NCI-H226 (cell line): Measurements from ENCODE around the gene SLC1A1.

Experiments used
- DNase-seq: peaks from one replicate; pipeline ENCODE4 v3.0.0-alpha.2; 2015

SLC1A1 gene

DNA sequence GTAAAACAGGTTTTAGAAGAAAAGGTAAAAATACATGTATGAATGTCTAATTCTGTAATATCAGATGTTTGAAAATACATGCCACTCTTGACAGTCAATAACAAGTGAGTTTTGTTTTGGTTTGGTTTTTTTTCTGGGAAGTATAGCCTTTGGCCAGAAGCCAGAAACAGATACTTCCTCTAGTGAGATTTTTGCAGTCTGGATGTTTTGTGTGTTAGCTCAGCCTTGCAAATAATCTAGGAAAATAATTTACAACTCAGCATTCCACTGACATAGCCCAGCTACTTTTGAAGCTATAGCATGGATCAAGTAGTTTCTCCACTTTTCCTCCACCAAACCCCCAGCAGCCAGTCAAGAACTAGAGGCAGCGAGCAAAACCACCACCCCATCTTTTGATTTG is 56.7 kb downstream of the SLC1A1 start:
- DNase-seq = peak; percentile 47

DNA sequence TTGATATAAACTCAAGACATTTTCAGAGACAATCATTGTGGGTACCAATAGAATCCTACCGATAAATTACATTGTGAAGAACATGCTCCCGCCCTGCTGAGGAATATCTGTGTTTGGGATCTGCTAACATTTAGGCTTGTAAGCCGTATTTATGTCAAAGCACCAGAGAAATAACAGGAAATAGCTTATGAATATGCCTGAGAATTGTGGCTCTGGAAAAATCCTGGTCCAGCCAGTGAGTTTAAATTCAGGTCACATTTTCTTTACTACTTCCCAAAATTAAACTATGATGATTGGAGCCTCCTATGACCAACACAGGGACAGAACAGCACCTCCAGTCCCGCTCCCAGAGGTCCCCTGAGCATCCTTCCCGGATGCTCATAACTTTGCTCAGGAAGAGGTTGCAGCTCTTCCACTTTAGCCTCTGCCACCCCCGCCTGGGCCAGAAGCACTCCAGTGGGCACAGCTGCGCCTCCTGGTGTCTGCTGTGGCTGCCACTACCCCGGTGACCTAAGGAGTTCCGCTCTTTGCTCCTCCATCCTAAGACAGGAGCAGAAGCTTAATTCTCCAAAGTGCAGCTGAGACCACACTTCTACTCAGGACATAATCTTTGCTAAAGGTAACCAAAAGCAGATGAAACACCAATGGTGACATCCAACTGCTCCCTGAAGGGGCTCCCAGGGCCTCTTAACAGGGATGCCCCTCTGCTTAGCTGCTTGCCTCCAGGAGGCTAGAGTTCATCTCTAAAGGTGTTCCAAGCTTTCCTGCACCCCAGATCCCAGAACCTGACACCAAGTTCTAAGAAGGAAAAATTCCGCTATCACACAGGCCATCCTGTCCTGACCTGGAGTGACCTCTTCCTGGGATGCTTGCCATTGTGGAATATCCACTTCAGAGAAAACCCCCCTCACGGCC is 58.8 kb downstream of the SLC1A1 start:
- no peak for DNase-seq

DNA sequence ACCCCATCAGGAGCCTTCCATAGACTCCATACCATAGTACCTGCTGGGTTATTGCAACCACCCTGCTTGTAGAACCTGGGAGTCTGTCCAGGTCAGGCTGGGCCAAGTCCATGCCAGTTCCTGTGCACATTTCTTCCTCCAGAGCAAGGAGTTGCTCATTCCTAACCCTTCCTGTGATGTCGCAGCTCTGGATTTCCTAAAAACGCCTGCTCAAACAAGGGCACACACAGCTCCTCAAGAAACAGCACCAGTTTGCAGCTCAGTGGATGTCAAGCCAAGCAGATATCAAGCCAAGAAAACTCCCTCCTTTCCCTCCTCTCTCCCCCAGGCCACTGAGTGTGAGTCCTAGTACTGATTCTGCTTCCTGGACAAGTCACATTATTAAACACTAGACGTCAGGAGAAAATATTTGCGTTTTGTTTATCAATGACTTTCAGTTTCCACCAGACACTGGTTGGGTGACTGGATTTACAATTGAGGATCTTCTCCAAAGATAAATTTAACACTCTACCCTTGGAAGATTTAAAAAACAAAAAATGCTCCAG is 59.6 kb downstream of the SLC1A1 start:
- DNase-seq = peak; percentile 75

DNA sequence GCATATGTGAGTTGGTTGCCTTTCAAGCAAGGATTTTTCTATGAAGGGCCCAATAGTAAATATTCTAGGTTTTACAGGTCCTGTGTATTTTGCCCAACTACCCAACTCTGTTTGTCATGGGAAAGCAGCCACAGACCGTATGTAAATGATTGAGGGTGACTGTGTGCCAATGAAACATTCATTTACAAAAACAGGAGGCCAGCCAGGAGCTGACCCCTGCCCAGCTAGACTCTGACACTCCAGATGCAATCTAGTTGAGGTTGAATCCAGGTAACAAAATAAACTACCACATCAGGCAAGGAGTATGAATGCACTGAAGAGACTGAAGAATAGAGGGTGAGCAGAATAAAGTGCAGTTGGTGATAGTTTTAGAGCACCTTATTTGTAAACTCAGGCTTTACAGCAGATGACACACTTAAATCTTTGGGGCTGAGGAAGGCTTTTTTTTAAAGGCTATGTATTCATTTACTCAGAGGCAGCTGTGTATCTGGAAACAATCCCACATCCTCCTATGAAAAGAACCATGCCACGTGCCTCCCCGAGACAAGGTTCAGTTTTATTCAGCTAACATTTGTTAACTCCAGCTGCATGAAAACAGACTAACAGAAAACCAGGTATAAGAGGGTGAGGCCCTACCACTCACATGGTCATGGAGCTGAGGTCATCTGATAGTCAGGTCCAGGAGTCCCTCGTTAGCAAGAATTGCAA is 60.7 kb downstream of the SLC1A1 start:
- DNase-seq = no peak

DNA sequence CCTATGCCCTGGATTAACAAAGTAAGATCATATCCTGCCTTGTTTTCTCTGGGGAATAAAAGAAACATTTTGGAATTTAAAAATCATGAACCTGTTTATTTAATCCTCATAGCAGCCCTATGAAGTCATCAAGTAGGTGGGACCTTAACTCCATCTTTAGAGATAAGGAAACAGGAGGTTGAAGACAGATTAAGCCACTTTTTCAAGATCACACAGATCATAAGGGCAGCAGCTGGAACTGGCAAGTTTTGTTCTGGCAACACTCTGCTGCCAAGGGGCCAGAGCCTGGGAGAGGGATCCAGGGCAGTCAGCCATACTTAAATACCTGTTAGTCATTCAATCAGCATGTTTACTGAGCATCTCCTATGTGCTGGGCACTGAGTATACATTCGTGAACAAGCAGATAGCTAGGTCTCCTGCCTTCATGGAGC is 63.7 kb downstream of the SLC1A1 start:
- peak; percentile 84 for DNase-seq

DNA sequence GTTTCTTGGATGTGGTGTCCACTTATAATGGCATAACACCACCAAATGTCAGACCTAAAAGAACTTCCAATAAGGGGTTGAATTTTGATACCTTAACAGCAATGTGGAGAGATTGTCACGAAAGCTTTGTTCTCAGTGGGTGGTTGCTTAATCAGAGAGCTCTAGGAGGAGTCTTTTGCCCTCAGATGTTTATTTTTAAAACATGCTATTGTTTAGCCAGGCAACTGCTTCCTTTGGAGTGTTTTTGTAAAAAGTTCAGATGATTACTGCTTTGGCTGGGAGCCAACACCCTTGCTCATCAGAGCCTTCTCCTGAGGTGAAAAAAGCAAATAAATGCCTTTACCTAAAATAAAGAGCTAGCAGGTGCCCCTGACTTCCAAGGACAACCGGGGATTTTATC is 65.0 kb downstream of the SLC1A1 start:
- peak; percentile 7 for DNase-seq

DNA sequence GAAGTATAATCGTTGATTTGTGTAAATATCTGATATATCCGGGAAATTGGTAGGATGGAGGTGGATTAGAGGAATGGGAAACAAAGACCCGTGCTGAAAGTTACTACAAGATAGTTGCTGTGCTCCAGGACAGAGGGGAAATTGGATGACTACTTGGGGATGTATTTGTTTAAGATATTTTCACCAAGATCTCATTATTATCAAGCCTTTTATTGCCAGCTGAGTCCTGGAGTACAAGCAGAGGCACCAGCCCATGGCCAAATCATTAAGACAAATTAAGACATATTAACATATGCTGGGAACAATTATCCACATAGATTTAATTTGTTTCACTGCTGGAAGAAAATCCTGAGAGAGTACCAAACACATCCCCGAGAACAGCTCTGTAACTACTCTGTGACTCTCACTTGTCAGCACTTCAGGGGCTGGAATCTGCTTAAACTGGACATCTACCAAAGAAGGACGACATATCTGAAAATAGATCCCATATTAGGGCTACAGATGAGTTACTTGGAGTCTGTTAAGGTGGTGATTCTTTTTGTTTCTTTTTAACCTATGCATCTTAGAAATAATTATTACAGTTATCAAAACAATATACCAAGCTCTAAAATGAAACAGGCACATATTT is 68.2 kb downstream of the SLC1A1 start:
- no peak for DNase-seq

DNA sequence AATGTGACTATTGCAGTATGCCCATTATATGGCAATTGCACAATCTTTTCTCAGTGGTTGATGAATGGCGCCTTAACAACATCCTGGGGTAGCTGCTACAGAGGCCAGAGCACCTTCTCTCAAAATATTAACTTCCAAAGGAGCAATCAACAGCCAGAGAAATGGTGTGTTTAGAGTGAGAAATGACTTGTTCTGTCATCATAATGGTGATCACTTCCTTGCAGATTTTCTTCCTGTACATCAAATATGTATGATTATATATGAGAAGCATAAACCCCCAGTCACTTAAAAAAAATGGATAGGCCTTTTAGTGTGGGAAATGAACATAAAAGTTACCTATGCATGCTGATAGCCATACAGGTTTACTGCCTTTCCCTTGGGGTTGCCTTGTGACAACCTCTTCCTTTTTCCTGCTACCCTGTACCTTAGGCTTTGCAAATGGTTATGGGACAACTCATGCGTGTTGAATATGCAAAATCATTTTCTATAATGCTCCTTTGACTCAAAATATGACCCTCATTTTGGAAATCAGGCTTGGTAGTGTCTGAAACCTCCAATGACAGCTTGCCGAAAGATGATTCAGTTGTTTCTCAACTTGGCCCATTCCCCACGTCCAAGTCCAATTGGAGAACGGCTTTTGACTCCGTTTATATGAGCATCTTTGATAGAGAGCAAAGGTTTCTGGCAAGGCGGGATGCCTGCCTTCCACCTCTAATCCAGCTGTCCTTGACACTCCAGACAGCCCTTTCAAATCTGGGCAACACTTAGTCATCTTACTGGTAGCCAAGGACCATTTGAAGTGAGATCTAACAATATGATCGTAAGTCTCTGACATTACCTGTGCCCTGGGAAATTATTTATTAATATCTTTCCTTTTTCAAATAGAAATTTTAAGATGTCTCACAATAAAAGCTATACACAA is 69.3 kb downstream of the SLC1A1 start:
- DNase-seq = no peak

DNA sequence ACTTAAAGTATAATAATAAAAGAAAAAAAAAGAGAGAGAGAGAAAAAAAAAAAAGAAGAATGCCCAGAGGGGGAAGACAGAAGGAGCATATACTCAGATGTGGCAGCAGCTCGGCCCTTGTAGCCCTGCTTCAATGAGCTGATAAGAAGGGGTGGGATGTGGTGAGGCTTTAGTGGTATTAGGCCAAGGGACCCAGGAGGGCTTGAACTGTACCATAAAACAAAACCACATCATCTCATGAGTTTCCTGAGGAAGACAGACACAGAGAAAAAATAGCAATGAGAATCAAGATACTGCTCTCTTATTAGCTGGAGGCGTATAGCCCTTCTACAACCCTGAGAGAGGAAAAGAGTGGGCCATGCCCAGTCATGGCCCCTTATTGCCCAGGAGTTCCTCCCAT is 72.8 kb downstream of the SLC1A1 start:
- DNase-seq = no peak

DNA sequence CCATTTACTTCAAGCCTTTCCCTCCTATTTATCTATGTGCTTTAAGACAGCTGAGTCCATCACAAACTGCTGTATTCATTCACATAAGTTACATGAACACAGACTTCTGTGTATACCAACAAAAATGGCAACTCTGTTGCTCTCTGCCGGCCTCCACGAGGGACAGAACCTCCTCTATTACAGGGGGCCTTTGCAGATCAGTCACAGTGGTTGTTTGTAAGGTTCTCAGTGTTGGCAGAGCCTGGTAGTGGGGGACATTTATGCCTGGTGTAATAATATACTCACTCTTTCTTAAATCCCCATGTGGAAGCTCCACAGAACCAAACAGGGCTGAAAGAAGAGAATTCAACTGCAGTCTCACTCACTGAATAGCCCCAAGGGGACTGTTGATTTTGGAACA is 76.5 kb downstream of the SLC1A1 start:
- no peak for DNase-seq

DNA sequence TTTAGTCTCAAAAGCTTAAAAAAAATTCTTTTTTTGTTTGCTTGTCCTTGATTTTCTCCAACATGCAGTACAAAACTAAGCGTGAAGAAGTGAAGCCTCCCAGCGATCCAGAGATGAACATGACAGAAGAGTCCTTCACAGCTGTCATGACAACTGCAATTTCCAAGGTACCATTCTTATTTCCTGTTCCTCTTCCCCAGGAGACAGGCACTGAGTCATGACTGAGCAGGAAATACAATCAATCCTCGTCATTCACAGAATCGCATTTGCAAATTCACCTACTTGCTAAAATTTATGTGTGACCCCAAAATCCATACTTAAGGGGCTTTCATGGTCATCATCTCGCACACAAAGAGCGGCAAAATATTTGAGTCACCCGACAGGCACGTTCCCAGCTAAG is 77.3 kb downstream of the SLC1A1 start:
- no peak for DNase-seq

DNA sequence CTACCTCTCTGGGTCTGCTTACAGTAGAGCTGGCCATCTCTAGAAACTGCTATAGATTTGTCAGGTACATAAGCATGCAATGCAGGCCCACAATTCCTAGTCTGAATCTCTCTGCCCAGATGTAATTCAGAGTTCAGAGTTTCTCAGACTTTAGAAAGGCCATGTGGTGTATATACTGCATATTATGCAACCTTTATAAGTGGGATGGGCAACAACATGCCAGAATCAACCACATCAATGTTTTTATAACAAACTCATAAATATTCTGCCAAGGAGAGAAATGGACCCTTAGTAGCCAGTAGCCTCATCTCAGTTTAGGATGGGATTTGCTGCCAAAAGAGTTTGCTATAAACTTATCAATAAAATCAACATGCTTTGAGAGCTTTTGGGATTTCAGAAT is 78.8 kb downstream of the SLC1A1 start:
- no peak for DNase-seq

DNA sequence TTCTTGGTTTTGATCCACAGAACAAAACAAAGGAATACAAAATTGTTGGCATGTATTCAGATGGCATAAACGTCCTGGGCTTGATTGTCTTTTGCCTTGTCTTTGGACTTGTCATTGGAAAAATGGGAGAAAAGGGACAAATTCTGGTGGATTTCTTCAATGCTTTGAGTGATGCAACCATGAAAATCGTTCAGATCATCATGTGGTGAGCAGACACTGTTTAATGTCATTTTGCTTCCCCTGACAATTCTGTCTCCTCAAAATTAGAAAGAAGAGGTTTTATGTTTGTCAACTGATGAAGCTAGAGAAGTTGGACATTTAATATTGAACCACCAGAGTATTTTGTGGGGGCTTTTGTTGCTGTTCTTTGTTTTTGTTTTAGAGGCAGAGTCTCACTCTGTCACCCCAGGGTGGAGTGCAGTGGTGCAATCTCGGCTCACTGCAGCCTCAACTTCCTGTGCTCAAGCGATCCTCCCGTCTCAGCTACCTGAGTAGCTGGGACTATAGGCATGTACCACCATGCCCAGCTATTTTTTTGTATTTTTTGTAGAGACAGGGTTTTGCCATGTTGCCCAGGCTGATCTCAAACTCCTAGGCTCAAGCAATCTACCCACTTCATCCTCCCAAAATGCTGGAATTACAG is 82.0 kb downstream of the SLC1A1 start:
- DNase-seq = no peak

DNA sequence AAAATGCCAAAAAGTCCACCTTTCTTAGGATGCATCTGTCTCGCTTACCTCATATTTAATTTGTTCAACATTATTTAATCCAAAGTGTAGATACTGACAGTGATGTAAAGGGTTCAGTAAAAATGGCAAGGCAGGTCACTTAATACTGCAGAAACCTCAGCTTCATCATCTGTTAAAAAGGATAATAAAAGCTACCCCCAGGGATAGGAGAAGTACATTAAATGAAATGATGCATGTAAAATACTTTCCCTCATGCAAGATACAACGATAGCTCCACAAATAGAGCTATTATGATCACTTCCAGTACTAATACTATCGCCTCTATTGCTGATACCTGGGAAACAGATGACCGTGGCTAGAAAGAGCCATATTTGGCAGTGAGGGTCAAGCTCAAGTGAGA is 82.9 kb downstream of the SLC1A1 start:
- DNase-seq = no peak

DNA sequence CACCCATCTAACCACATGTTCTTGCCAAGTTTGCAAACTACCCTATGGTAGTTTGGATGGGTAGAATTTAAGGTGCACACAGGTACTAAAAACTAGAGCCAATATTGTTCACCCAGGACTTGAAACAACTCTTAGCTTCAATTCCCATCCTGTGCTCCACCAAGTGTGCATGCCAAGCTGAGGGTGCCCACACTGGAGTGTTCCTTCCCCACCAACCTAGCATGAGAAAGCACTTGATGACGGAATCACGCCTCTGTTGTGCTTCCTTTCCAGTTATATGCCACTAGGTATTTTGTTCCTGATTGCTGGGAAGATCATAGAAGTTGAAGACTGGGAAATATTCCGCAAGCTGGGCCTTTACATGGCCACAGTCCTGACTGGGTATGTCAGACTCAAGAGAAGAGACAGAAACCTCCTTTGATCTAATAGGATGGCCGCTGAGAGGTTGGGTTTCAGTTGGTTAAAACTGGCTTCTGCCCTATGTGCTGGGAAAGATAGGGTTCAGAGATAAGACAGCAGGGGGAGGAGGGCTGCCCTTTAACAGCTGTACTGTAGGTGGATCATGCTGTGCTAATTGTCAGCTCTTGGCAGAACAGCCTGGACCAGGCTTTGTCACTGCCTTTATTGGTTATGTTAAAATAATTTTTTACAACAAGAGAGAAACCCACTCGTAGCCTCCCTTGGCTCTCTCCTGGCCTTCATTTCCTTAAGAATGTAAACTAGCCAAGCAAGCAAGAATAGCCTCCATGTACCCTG is 83.5 kb downstream of the SLC1A1 start:
- DNase-seq = no peak

DNA sequence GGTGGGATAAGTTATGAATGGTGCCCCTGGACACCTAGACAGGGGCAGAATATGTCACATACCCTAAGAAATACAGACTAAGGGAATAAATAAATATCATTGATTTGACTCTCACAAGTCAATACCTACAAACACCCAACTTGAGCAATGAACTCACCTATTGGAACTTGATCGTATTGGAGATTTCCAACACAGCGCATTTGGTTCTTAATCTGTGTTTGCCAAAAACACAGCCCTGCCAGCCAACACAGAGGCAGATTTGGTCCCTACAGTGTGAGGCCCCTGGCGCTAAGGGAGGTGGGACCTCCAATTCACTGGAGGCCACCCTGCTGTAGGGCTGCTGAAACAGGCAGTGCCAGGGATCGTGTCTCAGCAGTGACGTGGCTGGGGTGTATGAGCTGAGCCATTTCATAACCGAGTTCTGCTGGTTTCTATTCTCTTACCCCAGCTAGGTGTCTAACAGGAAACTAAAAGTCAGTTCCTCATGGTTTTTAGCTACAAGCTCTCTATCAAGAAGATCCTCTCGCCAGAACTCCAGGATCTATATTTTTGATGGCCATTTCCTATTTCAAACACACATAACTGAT is 84.5 kb downstream of the SLC1A1 start:
- DNase-seq = no peak

DNA sequence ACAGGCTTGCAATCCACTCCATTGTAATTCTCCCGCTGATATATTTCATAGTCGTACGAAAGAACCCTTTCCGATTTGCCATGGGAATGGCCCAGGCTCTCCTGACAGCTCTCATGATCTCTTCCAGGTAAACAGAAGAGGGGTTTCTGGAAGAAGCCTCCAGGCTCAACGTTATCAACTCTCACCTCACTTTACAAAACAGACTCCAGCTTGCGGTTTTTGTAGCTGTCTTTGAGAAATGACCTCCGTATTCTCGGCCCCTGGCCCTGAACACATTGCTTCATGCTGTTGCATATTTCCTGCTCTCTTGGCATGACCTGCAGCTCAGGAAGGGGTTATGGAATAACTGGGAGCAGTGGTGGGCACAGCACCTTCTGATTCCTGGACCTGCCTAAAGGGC is 85.7 kb downstream of the SLC1A1 start:
- no peak for DNase-seq

DNA sequence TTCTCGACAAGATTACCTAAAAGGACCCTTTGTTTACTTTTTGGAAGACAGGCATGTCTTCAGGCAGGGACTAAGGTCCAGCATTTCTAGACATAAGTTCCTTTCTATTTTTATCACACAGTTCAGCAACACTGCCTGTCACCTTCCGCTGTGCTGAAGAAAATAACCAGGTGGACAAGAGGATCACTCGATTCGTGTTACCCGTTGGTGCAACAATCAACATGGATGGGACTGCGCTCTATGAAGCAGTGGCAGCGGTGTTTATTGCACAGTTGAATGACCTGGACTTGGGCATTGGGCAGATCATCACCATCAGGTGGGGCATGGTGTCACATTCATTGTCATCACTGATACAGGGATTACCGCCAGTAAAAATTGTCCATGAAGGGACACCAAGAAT is 86.2 kb downstream of the SLC1A1 start:
- no peak for DNase-seq

DNA sequence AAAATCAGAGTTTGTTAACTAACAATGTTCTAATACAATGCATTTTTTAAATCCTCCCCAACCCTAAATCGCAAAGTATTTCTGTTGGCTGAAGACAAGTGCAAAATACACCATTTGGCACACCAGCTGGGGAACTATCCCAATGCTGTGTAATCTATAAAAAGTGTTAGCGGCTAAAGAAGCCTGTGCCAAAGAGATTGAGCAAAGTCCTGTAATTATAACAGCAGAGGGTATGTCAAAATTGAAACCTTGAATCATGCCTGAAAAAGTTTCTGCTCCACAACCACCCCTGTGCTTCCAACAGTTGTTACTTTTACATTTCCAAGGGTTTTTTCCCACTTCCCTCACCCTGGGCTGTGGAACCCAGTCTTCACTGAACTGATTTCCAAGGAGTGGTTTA is 88.7 kb downstream of the SLC1A1 start:
- no peak for DNase-seq

DNA sequence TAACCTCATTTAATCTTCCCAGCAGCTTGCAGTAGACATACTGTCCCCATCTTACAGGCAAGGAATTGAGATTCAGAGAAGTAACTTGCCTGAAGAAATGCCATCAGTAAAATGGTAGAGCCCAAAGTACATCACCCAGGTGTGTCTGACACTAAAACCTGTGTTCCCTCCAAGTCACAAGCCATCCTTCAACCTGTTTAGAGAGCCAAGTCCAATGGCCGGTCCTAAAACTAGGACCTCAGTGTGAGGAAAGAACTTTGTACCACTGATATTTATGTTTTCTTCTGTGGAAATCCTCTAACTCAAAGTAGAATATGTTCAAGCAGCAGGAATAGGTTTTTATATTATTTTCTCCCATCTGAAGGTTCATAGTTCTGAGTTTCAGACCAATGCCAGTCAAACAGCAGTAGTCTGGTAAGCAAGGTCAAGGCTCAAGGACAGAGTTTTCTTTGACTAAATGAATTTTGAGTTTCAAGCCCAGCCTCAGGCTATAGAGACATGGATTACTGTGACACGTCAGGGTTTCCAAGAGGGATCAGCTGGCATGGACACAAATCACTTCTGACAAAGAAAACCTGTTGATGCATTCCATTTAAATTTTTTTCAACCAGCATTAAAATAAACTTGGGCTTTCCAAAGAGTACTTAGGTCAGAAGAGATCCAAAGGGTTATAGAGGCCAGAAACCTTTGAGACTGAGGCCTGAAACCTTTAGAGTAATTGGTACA is 90.9 kb downstream of the SLC1A1 start:
- DNase-seq = no peak
